Thoracic aorta (tissue), 2 donors: ENCODE data around the gene CELF4. TPM values are rescaled to one million over a fixed set of nuclear protein-coding genes. Genes with fewer than 3 reads are reported as not detected.

Experiments used
- ATAC-seq: fragments of 150-250 bp; one replicate; pipeline ENCODE4 v1.8.0; 2017; ENCODE audit warnings: low read depth; ENCODE audit not compliant: insufficient number of reproducible peaks, low FRiP score
- DNase-seq: peaks from one replicate; pipeline ENCODE4 v3.0.0-alpha.2; 2020; ENCODE audit warnings: low spot score
- H3K27ac ChIP-seq, 2 donors: fragments of 200-600 bp; sonication (generic); 1 replicate in 1 of 2; 2 replicates in 1 of 2; pipeline ENCODE4 v1.5.1; 2016; ENCODE audit warnings: mild to moderate bottlenecking in 2 of 2, moderate library complexity in 2 of 2
- H3K27me3 ChIP-seq: fragments of 200-600 bp; sonication (generic); replicated peaks from 2 replicates; pipeline ENCODE4 v1.6.0; 2016; ENCODE audit warnings: mild to moderate bottlenecking; ENCODE audit not compliant: insufficient read depth
- H3K36me3 ChIP-seq: fragments of 200-600 bp; sonication (generic); one replicate; pipeline ENCODE4 v1.5.1; 2016
- H3K4me1 ChIP-seq, 2 donors: fragments of 200-600 bp; sonication (generic); 1 replicate in 1 of 2; 2 replicates in 1 of 2; pipeline versions ENCODE4 v1.5.1 to v1.6.0; 2016; ENCODE audit warnings: low read depth in 2 of 2, mild to moderate bottlenecking in 1 of 2; ENCODE audit not compliant: control insufficient read depth in 1 of 2
- H3K4me3 ChIP-seq: fragments of 200-600 bp; sonication (generic); 2 replicates; pipeline ENCODE4 v1.5.1; 2016; ENCODE audit warnings: mild to moderate bottlenecking
- H3K9me3 ChIP-seq: fragments of 200-600 bp; sonication (generic); 2 replicates; pipeline ENCODE4 v1.5.1; 2016
- total RNA-seq, 2 donors: library from RNA; depleted of rRNA; stranded (reverse); fragments of >200 nt; gene quantifications; one replicate each; pipeline versions ENCODE4 v1.1.0 to v1.2.3, GENCODE V29; 2016
- TF ChIP-seq, protein P1 (sequence below): fragments of 200-600 bp; sonication (generic); IDR thresholded peaks from one replicate; pipeline ENCODE4 v1.5.1; 2019; ENCODE audit warnings: antibody characterized with exemption

Gene CELF4
- total RNA-seq, 2 donors from 2014 or later: not detected

DNA sequence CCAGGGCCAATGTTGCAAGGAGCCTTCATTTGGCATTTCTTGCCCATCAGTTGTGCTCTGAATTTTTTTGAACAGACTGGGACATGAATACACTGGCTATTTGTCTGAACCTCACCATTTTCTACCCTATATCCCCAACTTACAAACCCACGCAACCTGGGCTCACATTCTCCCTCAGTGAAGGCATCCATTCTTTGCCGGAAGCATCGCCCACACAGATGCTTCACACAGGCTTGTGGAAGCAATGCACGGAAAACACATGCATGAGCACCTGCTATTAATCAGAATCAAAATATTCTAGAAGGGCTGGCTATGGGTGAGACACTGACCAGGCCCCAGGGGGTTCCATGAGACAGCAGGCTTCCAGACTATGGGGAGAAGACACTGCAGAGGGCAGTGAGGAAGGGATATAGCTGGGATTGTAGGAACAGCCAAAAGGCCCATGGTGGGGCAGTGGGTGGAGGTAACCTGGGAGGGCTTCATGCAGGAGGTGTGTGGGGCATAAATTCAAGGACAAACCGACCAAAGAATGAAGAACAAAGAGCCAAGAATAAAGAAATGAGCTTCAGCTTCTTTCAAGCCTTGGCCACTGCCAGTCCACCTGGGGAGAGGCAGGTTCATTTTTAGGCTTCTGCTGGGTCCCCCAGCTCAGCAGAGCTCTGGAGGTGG lies 261.5 kb downstream of the CELF4 start:
- H3K27ac ChIP-seq: no peak overlapping the region
- no peaks in the 10 kb centered on the region for H3K9me3 ChIP-seq
- H3K4me1 ChIP-seq: peaks cover 3 to 10% of the 10 kb centered on the region in 2 donors
- ATAC-seq (no peak), DNase-seq (no peak)
- no peak overlapping the region for H3K4me3 ChIP-seq
- TF ChIP-seq, protein P1, sequence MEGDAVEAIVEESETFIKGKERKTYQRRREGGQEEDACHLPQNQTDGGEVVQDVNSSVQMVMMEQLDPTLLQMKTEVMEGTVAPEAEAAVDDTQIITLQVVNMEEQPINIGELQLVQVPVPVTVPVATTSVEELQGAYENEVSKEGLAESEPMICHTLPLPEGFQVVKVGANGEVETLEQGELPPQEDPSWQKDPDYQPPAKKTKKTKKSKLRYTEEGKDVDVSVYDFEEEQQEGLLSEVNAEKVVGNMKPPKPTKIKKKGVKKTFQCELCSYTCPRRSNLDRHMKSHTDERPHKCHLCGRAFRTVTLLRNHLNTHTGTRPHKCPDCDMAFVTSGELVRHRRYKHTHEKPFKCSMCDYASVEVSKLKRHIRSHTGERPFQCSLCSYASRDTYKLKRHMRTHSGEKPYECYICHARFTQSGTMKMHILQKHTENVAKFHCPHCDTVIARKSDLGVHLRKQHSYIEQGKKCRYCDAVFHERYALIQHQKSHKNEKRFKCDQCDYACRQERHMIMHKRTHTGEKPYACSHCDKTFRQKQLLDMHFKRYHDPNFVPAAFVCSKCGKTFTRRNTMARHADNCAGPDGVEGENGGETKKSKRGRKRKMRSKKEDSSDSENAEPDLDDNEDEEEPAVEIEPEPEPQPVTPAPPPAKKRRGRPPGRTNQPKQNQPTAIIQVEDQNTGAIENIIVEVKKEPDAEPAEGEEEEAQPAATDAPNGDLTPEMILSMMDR: no peak
- H3K36me3 ChIP-seq: no peaks in the 10 kb centered on the region
- no peaks in the 10 kb centered on the region for H3K27me3 ChIP-seq

DNA sequence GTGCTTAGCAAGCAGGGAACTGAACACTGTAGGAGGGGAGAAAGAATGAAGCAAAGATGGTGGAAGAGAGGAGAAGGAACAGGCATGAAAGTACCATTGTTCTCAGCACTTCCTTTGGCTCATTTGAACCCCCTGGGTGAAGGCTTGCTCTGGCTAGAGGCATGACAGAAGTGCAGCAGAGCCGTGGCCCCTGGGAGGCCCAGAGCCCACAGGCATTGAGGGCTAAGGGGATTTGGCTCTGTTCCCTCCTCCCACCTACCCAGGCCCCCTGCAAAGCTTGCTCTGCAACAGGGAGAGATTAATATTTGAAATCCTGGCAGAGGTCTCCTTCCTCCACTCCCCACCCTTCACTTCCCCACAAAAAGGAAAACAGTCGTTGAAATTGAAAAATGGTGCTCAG lies 262.6 kb downstream of the CELF4 start:
- Histone ChIP-seq H3K4me3 (no peak overlapping the region), H3K27ac (no peak overlapping the region), H3K9me3 (no peaks in the 10 kb centered on the region), H3K4me1 (peaks cover 3 to 13% of the 10 kb centered on the region in 2 donors), H3K27me3 (no peaks in the 10 kb centered on the region), H3K36me3 (no peaks in the 10 kb centered on the region)
- DNase-seq (no peak), ATAC-seq (no peak)
- TF ChIP-seq, protein P1: no peak

DNA sequence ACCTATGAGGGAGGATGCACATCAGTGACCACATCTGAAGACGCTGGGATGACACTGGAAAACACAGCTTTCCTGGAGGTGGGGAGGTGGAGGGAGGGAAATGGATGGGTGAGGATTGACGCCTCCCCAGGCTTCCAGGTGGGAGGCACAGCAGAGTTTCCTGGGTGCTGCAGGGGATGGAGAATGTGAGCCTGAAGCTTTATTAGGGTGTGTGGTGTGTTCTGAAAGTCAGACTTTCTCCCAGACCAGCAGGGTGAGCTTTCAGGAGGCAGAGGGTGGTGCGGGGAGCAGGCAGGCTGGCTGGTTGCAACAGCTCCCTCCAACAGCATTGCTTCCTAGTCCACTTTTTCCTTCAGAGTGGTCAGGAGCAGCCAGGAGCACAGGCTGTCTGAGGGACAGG lies 263.1 kb downstream of the CELF4 start:
- no peak for DNase-seq
- H3K27me3 ChIP-seq: no peaks in the 10 kb centered on the region

DNA sequence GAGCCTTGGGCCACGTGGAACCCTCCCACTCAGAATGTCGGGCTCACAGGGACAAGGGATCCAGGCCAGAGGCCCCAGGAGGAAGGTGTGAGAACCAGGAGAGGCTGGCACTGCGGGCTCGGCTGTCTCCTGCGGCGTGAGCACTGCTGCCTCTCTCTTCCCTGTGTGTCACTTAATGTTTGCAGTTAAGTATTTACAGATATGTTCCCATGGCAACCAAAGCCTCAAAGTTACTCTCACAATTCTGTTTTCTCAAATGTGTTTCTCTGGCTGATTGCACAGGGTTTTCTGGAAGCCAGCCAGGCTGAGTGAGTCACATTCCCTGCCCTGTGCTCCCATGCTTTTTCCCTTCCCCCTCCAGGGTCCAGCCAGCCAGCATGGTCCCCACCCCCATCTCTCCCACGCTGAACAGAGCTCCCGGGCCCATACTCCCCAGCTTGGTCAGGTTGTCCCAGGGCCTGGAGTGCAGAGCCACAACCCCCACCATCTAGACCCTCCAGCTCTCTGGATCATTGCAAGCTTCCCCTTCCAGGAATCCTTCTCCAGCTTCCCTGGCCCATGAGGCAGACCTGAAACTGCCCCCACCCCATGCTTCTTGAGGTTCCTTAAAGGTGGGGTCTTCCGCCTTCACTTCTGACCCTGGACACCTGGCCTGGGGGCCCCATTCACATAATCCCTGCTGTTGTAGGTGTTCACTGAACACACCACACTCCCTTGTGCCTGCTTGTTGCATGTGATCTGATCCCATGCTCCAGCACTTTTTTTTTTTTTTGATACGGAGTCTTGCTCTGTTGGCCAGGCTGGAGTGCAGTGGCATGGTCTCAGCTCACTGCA lies 265.9 kb downstream of the CELF4 start:
- H3K4me1 ChIP-seq: peaks cover 3 to 13% of the 10 kb centered on the region in 2 donors
- peak; percentile 83 for DNase-seq
- TF ChIP-seq, protein P1: no peak
- H3K27me3 ChIP-seq: no peaks in the 10 kb centered on the region
- no peaks in the 10 kb centered on the region for H3K36me3 ChIP-seq
- ATAC-seq: peak; percentile 92
- no peak overlapping the region for H3K4me3 ChIP-seq
- no peak overlapping the region for H3K27ac ChIP-seq
- H3K9me3 ChIP-seq: no peaks in the 10 kb centered on the region

More for the DNA sequence above, 263.1 kb downstream of the CELF4 start:
- TF ChIP-seq, protein P1: no peak
- Histone ChIP-seq H3K27ac (no peak overlapping the region), H3K4me1 (peaks cover 3 to 13% of the 10 kb centered on the region in 2 donors), H3K36me3 (no peaks in the 10 kb centered on the region), H3K4me3 (no peak overlapping the region), H3K9me3 (no peaks in the 10 kb centered on the region)
- no peak for ATAC-seq

DNA sequence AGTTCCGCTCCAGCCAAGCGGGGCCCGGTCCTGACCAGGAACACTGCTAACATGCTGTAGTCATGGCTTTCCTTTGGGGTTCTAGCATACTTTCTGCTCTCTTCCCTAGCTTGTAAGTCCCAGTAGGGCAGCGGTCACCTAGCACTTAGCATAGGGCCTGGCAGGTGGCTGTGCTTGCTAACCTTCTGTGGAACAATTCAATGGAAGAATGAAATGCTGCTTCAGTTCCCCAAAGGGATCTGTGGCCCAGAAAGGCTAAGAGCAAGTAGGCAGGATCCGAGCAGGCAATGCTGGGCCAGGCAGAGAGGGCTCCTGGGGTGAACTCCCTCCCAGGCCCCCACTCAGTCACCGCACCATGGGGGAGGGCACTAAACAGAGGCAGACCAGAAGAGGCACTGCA lies 266.8 kb downstream of the CELF4 start:
- DNase-seq (no peak), ATAC-seq (no peak)
- H3K36me3 ChIP-seq: no peaks in the 10 kb centered on the region
- H3K27ac ChIP-seq: no peak overlapping the region
- no peaks in the 10 kb centered on the region for H3K27me3 ChIP-seq
- no peak overlapping the region for H3K4me3 ChIP-seq
- TF ChIP-seq, protein P1: no peak
- H3K4me1 ChIP-seq: peaks cover 3 to 13% of the 10 kb centered on the region in 2 donors
- no peaks in the 10 kb centered on the region for H3K9me3 ChIP-seq
